ENCODE results near the gene ARAP1. TPM values are rescaled to one million over a fixed set of nuclear protein-coding genes. Genes with fewer than 3 reads are reported as not detected.

ARAP1 gene
- total and polyA plus RNA-seq, 7 experiments from 2014 or later = 30.4 to 317 (median 132) TPM

DNA sequence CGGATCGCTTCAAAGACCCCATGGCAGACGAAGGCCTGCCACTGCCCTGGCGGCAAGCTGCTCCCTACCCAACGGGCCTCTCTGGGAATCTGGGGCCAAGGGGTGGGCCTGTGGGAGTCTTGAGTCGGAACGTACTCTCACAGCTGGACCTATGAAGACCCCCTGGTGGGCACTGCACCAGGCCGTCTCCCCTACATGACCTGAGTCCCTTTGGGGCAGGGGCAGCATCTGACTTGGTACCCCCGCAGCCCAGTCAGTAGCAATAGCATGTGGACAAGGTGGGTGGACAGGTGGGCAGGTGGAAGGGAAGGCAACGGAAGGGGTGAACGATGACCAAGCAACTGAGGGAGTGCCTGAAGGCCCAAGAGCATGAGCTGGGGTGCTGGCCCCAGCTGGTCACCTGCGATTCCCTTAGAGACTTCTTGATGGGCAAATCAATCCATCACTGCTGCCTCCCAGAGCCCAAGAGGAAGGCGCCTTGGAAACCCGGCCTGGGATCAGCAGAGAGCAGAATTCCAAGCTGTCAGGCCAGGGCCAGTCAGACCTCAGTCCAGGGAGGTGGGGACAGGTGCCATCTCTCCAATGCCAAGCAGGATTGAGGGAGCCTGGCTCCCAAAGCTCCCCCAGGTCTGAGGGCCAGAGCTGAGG lies 35.3 kb downstream of the ARAP1 start:
- Histone ChIP-seq H3K9me3 (ENCODE audit: control insufficient read depth in 2 of 3, low read length in 3 of 3) (no peaks in the 10 kb centered on the region), H3K4me3 (ENCODE audit: low read length) (no peak overlapping the region), H3K27me3 (ENCODE audit: control insufficient read depth in 2 of 2, insufficient read depth in 2 of 2, low read length in 2 of 2) (no peaks in the 10 kb centered on the region), H3K27ac (ENCODE audit: low read depth, low read length) (no peak overlapping the region), H3K4me1 (ENCODE audit: control insufficient read depth in 2 of 2, insufficient read depth in 2 of 2, low read length in 2 of 2) (peaks cover 29 to 45% of the 10 kb centered on the region in 2 donors), H3K36me3 (ENCODE audit: control insufficient read depth in 2 of 3, insufficient read depth in 3 of 3, low read length in 3 of 3) (peaks cover 0 to 55% (median 5%) of the 10 kb centered on the region in 3 experiments)
- H3K4me1 Mint-ChIP-seq = peaks cover 40 to 71% (median 62%) of the 10 kb centered on the region in 7 donors
- intact Hi-C loops (cut with micrococcal nuclease) = no loop called here
- POLR2A ChIA-PET = no interaction called here
- no peak overlapping the region for H3K4me3 Mint-ChIP-seq
- no peaks in the 10 kb centered on the region for H3K9me3 Mint-ChIP-seq
- H3K36me3 Mint-ChIP-seq = peaks cover 0 to 7% (median 0%) of the 10 kb centered on the region in 5 donors
- peak overlapping the region in 1 of 9 donors; percentile 28 for H3K27ac Mint-ChIP-seq
- ATAC-seq (no peak), DNase-seq (no peak)
- H3K27me3 Mint-ChIP-seq = no peaks in the 10 kb centered on the region
- CTCF ChIA-PET = interaction anchor here (0.7 kb wide), 1 partner anchor 32 kb away, joined by 3 read pairs; no protein-coding TSS in a partner anchor

GRCh38 chr11:72716290-72716689 lies 35.9 kb downstream of the ARAP1 start:
- Histone ChIP-seq H3K4me3 (ENCODE audit: low read length) (no peak overlapping the region), H3K36me3 (ENCODE audit: control insufficient read depth in 2 of 3, insufficient read depth in 3 of 3, low read length in 3 of 3) (peaks cover 0 to 61% (median 6%) of the 10 kb centered on the region in 3 experiments), H3K9me3 (ENCODE audit: control insufficient read depth in 2 of 3, low read length in 3 of 3) (no peaks in the 10 kb centered on the region), H3K4me1 (ENCODE audit: control insufficient read depth in 2 of 2, insufficient read depth in 2 of 2, low read length in 2 of 2) (peaks cover 26 to 44% of the 10 kb centered on the region in 2 donors), H3K27me3 (ENCODE audit: control insufficient read depth in 2 of 2, insufficient read depth in 2 of 2, low read length in 2 of 2) (no peaks in the 10 kb centered on the region), H3K27ac (ENCODE audit: low read depth, low read length) (no peak overlapping the region)
- intact Hi-C loops (cut with micrococcal nuclease) = no loop called here
- ChIA-PET POLR2A (no interaction called here), CTCF (interaction anchor here (0.7 kb wide), 1 partner anchor 15 kb away, joined by 3 read pairs; no protein-coding TSS in a partner anchor)
- DNase-seq (no peak), ATAC-seq (no peak)
- Mint-ChIP-seq H3K4me1 (peaks cover 40 to 67% (median 60%) of the 10 kb centered on the region in 7 donors), H3K9me3 (no peaks in the 10 kb centered on the region), H3K36me3 (peaks cover 0 to 7% (median under 1%) of the 10 kb centered on the region in 5 donors), H3K27ac (peak overlapping the region in 6 of 9 donors; percentile 28 to 80 (median 50)), H3K4me3 (peak overlapping the region in 1 of 10 donors; percentile 5), H3K27me3 (no peaks in the 10 kb centered on the region)

GRCh38 chr11:72712841-72713240 lies 39.4 kb downstream of the ARAP1 start:
- H3K27ac ChIP-seq (ENCODE audit: low read depth, low read length) = no peak overlapping the region
- H3K27me3 Mint-ChIP-seq = no peaks in the 10 kb centered on the region
- H3K36me3 ChIP-seq (ENCODE audit: control insufficient read depth in 2 of 3, insufficient read depth in 3 of 3, low read length in 3 of 3) = peaks cover 0 to 86% (median 28%) of the 10 kb centered on the region in 3 experiments
- H3K27ac Mint-ChIP-seq = peak overlapping the region in 1 of 9 donors; percentile 73
- no peaks in the 10 kb centered on the region for H3K9me3 Mint-ChIP-seq
- POLR2A ChIA-PET = no interaction called here
- intact Hi-C loops (cut with micrococcal nuclease) = no loop called here
- CTCF ChIA-PET = no interaction called here
- H3K4me3 Mint-ChIP-seq = no peak overlapping the region
- H3K4me3 ChIP-seq (ENCODE audit: low read length) = no peak overlapping the region
- H3K4me1 Mint-ChIP-seq = peaks cover 10 to 35% (median 32%) of the 10 kb centered on the region in 7 donors
- no peak for ATAC-seq
- H3K36me3 Mint-ChIP-seq = peaks cover 6 to 23% (median 7%) of the 10 kb centered on the region in 5 donors
- H3K9me3 ChIP-seq (ENCODE audit: control insufficient read depth in 2 of 3, low read length in 3 of 3) = no peaks in the 10 kb centered on the region
- DNase-seq = no peak
- peaks cover 0 to 13% of the 10 kb centered on the region in 2 donors for H3K4me1 ChIP-seq (ENCODE audit: control insufficient read depth in 2 of 2, insufficient read depth in 2 of 2, low read length in 2 of 2)
- H3K27me3 ChIP-seq (ENCODE audit: control insufficient read depth in 2 of 2, insufficient read depth in 2 of 2, low read length in 2 of 2) = no peaks in the 10 kb centered on the region

GRCh38 chr11:72712168-72712751 lies 39.9 kb downstream of the ARAP1 start:
- Histone ChIP-seq H3K4me1 (ENCODE audit: control insufficient read depth in 2 of 2, insufficient read depth in 2 of 2, low read length in 2 of 2) (peaks cover 0 to 13% of the 10 kb centered on the region in 2 donors), H3K27ac (ENCODE audit: low read depth, low read length) (no peak overlapping the region), H3K4me3 (ENCODE audit: low read length) (no peak overlapping the region), H3K36me3 (ENCODE audit: control insufficient read depth in 2 of 3, insufficient read depth in 3 of 3, low read length in 3 of 3) (peaks cover 5 to 86% (median 33%) of the 10 kb centered on the region in 3 experiments), H3K9me3 (ENCODE audit: control insufficient read depth in 2 of 3, low read length in 3 of 3) (no peaks in the 10 kb centered on the region), H3K27me3 (ENCODE audit: control insufficient read depth in 2 of 2, insufficient read depth in 2 of 2, low read length in 2 of 2) (no peaks in the 10 kb centered on the region)
- DNase-seq (no peak), ATAC-seq (peak; percentile 70)
- no peaks in the 10 kb centered on the region for H3K9me3 Mint-ChIP-seq
- CTCF ChIA-PET = no interaction called here
- no peak overlapping the region for H3K4me3 Mint-ChIP-seq
- peaks cover 7 to 28% (median 10%) of the 10 kb centered on the region in 5 donors for H3K36me3 Mint-ChIP-seq
- POLR2A ChIA-PET = no interaction called here
- peaks cover 10 to 32% (median 28%) of the 10 kb centered on the region in 7 donors for H3K4me1 Mint-ChIP-seq
- no peaks in the 10 kb centered on the region for H3K27me3 Mint-ChIP-seq
- peak overlapping the region in 1 of 9 donors; percentile 73 for H3K27ac Mint-ChIP-seq
- intact Hi-C loops (cut with micrococcal nuclease) = no loop called here

- no peaks in the 10 kb centered on the region for H3K9me3 Mint-ChIP-seq
- Histone ChIP-seq H3K9me3 (ENCODE audit: control insufficient read depth in 2 of 3, low read length in 3 of 3) (no peaks in the 10 kb centered on the region), H3K4me1 (ENCODE audit: control insufficient read depth in 2 of 2, insufficient read depth in 2 of 2, low read length in 2 of 2) (peaks cover 0 to 7% of the 10 kb centered on the region in 2 donors), H3K36me3 (ENCODE audit: control insufficient read depth in 2 of 3, insufficient read depth in 3 of 3, low read length in 3 of 3) (peaks cover 7 to 86% (median 40%) of the 10 kb centered on the region in 3 experiments), H3K27me3 (ENCODE audit: control insufficient read depth in 2 of 2, insufficient read depth in 2 of 2, low read length in 2 of 2) (no peaks in the 10 kb centered on the region), H3K27ac (ENCODE audit: low read depth, low read length) (no peak overlapping the region), H3K4me3 (ENCODE audit: low read length) (no peak overlapping the region)
- peaks cover 11 to 38% (median 14%) of the 10 kb centered on the region in 5 donors for H3K36me3 Mint-ChIP-seq
- ChIA-PET POLR2A (no interaction called here), CTCF (no interaction called here)
- intact Hi-C loops (cut with micrococcal nuclease) = no loop called here
- peak overlapping the region in 1 of 9 donors; percentile 26 for H3K27ac Mint-ChIP-seq
- DNase-seq = no peak
- no peak for ATAC-seq
- H3K4me3 Mint-ChIP-seq = no peak overlapping the region
- H3K4me1 Mint-ChIP-seq = peaks cover 13 to 31% (median 23%) of the 10 kb centered on the region in 7 donors
- H3K27me3 Mint-ChIP-seq = no peaks in the 10 kb centered on the region
Measured at GRCh38 chr11:72711141-72711540, 41.1 kb downstream of the ARAP1 start.

DNA sequence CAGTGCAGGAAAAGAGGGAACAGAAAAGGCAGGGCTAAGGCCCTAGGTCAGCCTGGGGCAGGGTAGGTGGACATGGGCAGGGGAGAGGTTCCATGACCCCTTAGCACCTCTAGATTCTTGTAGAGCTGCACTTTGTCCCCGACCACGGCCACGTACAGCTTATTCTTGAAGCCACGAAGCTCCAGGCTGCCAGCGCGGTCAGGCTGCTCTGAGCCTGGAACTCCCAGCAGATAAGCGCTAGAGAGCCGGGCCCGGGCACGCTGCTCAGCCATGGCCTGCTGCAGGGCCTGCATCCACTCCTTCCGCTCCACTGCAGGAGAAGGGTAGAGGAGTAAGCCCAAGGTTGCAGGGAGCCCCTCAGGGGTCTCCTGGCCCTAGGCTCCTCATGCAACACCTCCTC lies 41.9 kb downstream of the ARAP1 start:
- H3K9me3 Mint-ChIP-seq = no peaks in the 10 kb centered on the region

More for the DNA sequence above, 41.9 kb downstream of the ARAP1 start:
- no peak overlapping the region for H3K4me3 Mint-ChIP-seq
- ATAC-seq (no peak), DNase-seq (no peak)
- H3K4me3 ChIP-seq (ENCODE audit: low read length) = no peak overlapping the region
- H3K4me1 Mint-ChIP-seq = peaks cover 9 to 22% (median 19%) of the 10 kb centered on the region in 7 donors
- peaks cover 7 to 93% (median 41%) of the 10 kb centered on the region in 3 experiments for H3K36me3 ChIP-seq (ENCODE audit: control insufficient read depth in 2 of 3, insufficient read depth in 3 of 3, low read length in 3 of 3)
- no peaks in the 10 kb centered on the region for H3K9me3 ChIP-seq (ENCODE audit: control insufficient read depth in 2 of 3, low read length in 3 of 3)
- no peaks in the 10 kb centered on the region for H3K27me3 Mint-ChIP-seq
- peaks cover 11 to 46% (median 14%) of the 10 kb centered on the region in 5 donors for H3K36me3 Mint-ChIP-seq
- intact Hi-C loops (cut with micrococcal nuclease) = no loop called here
- H3K27ac Mint-ChIP-seq = no peak overlapping the region
- CTCF ChIA-PET = no interaction called here
- H3K4me1 ChIP-seq (ENCODE audit: control insufficient read depth in 2 of 2, insufficient read depth in 2 of 2, low read length in 2 of 2) = peaks cover 0 to 6% of the 10 kb centered on the region in 2 donors
- POLR2A ChIA-PET = no interaction called here
- no peaks in the 10 kb centered on the region for H3K27me3 ChIP-seq (ENCODE audit: control insufficient read depth in 2 of 2, insufficient read depth in 2 of 2, low read length in 2 of 2)
- H3K27ac ChIP-seq (ENCODE audit: low read depth, low read length) = no peak overlapping the region
